HG02642 (cell line): ENCODE measurements around the gene SEMA3G.

Experiments
- ATAC-seq: cut with Tn5 transposase; IDR thresholded peaks from one replicate; pipeline ENCODE4 v1.9.1; 2021; ENCODE audit warnings: mild to moderate bottlenecking; ENCODE audit not compliant: unreplicated experiment, poor library complexity

The SEMA3G gene

DNA sequence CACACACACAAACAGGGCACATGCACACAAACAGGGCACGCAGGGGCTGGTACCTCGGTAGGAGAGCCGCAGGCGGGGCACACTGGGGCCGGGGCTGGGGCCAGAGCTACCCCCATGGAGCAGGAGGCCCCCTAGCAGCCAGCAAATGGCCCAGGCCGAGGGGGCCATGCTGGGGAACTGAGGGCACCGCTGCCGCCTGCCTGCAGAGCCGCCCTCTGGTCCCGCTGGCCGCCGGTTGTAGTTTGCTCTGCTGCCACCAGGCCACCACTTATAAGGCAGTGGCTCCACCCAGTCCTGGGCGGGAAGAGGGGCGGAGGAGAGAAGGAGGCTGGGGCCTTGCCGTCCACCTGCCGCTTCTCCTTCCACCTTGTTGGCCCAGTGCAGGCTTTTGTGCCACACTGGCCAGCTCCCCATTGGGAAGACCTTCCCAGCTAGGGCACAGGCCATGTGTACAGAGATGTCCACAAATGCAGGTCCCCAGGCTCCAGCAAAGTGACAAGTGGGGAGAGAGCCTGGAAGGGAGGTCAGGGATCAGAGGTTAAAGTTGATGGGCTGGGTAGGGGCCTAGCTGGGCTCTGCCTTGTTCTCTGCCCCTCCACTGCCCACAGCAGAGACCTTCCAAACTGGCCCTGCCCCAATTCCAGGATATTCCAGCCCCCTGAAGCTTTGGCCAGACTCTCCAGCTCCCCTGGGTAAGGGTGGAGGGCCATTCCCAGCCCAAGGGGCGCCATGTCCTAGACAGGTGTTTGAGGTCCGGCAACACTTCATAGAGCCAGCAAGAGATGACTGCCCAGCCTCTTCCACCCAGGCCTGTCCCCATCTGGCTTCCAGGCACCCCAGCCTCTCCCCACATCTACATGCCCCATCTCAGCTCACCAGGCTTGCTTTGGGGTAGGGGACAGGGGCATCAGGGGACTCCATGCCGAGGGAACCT is at the start of gene SEMA3G:
SEMA3G (minus strand) TSS at position 244 of the 934 bp plus-strand sequence; CDS start at position 168, 76 bp downstream.
- ATAC-seq, result peak; percentile 80

DNA sequence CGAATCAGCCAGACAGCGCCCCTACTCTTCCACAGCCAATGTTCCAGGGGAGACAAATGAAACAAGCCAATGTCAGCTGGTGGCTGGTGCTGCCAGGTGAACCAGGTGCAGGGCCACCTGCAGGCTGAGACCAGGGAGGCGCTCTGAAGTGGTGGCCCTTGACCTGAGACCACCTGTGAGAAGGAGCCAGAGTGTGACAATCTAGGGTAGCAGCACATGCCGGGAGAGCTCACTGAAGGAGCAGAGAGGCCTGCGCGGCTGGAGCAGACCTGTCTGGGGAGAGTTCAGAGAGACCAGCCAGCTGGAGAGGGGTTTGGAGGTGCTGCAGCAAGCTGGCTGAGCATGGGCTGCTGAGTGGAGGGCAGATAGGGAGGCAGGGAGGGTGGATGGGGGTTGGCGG is 49.5 kb upstream of the SEMA3G start:
- no peak for ATAC-seq

DNA sequence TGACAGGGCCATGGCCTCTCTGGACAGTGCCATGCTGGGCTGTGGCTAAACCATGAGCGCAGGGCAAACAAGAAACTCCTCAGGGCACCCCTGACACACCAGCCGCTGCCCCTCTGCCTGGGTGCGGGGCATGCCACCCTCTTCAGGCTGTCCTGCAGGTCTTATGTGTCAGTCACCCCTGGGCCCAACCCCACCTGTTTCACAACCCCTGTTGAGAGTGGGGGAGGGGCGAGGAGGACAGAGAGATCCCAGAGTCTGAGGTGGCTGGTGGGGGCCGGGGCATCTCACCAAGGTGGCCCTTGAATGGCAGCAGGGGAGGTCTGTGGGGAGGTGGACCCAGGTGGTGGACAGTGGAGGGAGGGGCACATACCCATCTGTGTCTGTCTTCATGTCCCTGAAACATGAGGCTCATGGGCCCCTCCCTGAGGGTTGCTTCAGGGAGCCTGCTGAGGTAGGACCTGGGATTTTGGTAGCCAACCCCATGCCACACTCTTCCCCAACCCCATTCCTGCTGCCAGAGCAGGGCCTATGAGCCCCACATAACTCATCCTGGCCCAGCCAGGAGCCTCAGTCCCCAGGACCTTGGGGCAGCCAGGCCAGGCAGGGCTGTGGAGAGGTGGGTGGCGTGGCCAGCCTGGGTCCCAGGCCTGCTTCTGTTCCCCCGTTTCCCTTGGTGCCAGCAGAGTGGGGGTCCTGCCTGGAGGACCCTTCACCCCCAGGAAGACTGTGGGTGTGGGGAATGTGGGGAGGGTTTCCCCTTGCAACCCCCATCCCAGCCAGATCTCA is 48.5 kb upstream of the SEMA3G start:
- no peak for ATAC-seq

DNA sequence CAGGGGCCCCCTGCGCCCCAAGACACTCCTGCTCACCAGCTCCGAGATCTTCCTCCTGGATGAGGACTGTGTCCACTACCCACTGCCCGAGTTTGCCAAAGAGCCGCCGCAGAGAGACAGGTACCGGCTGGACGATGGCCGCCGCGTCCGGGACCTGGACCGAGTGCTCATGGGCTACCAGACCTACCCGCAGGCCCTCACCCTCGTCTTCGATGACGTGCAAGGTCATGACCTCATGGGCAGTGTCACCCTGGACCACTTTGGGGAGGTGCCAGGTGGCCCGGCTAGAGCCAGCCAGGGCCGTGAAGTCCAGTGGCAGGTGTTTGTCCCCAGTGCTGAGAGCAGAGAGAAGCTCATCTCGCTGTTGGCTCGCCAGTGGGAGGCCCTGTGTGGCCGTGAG is 47.2 kb upstream of the SEMA3G start:
- no peak for ATAC-seq

DNA sequence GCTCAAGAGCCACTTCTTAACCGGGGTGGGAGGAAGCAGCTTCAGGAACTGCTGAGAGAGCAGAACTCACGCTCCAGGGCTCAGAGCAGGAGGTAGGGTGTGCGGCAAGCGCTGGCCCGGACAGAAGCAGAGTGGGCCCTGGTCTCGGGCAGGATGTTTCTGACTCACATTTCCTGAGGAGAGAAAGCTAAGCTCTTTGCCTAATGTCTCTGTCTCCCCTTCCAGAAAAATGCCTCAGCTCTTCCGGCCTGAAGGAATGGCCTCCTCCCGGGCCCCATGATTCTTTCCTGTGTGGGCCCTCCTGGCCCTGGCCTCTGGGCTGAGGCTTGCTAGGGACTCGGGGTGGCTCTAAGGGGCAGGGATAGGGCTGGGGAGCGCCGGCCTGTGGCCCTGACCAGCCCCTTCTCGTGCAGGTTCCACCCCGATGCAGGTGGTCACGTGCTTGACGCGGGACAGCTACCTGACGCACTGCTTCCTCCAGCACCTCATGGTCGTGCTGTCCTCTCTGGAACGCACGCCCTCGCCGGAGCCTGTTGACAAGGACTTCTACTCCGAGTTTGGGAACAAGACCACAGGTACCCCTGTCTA is 46.1 kb upstream of the SEMA3G start:
- no peak for ATAC-seq

DNA sequence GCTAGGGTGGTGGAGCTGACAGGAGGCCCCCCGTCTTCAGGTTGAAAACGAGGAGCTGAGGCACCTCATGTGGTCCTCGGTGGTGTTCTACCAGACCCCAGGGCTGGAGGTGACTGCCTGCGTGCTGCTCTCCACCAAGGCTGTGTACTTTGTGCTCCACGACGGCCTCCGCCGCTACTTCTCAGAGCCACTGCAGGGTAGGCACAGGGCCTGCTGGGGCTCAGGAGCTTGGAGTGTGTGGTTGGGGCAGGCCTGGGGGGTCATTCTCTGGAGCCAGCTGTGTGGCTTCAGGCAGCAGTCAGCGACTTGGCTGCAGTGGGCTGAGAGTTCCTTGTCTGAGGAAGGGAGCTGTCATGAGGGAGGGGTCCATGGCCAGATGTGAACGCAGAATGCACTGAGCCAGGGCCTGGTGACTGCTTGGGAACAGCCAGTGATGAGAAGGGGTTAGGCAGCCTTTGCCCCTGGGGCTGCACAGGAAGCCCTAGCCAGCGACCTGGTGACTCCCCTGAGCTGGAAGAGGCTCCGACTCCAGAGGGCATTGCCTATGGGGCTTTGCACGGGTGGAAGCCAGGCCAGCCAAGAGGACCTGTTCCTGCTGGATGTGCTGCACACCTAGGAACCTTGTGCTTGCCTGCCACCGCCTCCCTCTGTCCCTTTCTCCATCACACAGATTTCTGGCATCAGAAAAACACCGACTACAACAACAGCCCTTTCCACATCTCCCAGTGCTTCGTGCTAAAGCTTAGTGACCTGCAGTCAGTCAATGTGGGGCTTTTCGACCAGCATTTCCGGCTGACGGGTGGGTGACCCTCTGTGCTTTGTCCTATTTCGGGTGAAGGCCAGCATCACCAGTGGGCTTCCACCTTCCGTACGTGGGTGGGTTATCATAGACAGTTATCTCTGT is 45.4 kb upstream of the SEMA3G start:
- no peak for ATAC-seq

DNA sequence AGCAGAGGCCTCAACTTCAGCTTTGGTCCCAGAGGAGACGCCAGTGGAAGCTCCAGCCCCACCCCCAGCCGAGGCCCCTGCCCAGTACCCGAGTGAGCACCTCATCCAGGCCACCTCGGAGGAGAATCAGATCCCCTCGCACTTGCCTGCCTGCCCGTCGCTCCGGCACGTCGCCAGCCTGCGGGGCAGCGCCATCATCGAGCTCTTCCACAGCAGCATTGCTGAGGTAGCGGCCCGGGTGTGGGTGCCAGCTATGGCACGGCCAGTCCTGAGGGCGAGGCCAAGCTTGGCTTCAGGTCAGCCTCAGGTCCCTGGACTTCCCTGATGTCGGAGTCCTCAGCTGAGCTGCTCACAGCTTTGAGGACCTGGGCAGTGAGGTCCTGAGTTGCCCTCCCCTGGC is 44.5 kb upstream of the SEMA3G start:
- ATAC-seq, result no peak

DNA sequence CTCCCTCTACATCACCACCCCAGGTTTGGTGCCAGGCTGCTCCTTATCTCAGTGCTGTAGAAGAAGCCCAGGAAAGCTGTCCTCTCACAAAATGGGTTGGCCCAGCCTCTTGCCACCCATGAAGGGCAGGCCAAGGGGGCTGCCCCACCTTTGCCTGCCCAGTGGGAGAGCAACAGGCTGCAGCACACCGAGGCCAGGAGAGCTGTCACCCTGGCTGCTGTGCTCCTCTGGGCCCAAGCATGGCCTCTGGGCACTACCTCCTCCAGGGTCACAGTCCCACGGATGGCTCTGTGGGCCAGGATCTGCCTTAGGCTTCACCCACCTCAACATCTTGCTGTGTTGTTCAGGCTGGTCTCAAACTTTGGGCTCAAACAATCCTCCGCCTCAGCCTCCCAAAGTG is 43.8 kb upstream of the SEMA3G start:
- no peak for ATAC-seq

DNA sequence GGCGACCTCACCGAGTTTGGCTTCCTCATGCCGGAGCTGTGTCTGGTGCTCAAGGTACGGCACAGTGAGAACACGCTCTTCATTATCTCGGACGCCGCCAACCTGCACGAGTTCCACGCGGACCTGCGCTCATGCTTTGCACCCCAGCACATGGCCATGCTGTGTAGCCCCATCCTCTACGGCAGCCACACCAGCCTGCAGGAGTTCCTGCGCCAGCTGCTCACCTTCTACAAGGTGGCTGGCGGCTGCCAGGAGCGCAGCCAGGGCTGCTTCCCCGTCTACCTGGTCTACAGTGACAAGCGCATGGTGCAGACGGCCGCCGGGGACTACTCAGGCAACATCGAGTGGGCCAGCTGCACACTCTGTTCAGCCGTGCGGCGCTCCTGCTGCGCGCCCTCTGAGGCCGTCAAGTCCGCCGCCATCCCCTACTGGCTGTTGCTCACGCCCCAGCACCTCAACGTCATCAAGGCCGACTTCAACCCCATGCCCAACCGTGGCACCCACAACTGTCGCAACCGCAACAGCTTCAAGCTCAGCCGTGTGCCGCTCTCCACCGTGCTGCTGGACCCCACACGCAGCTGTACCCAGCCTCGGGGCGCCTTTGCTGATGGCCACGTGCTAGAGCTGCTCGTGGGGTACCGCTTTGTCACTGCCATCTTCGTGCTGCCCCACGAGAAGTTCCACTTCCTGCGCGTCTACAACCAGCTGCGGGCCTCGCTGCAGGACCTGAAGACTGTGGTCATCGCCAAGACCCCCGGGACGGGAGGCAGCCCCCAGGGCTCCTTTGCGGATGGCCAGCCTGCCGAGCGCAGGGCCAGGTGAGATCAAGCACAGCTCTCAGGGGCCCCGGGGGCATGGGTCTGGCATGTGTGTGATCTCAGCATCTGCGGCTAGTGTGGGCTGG is 43.1 kb upstream of the SEMA3G start:
- ATAC-seq, result no peak

DNA sequence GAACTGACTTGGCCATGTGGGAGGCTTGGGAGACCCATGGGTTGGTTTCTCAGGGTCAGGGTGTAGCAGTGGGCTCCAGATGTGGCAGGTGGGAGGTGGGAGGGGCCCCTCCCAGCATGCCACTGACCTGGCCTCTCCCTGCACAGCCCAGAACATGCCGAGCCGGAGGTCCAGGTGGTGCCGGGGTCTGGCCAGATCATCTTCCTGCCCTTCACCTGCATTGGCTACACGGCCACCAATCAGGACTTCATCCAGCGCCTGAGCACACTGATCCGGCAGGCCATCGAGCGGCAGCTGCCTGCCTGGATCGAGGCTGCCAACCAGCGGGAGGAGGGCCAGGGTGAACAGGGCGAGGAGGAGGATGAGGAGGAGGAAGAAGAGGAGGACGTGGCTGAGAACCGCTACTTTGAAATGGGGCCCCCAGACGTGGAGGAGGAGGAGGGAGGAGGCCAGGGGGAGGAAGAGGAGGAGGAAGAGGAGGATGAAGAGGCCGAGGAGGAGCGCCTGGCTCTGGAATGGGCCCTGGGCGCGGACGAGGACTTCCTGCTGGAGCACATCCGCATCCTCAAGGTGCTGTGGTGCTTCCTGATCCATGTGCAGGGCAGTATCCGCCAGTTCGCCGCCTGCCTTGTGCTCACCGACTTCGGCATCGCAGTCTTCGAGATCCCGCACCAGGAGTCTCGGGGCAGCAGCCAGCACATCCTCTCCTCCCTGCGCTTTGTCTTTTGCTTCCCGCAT is 42.3 kb upstream of the SEMA3G start:
- ATAC-seq, result no peak

DNA sequence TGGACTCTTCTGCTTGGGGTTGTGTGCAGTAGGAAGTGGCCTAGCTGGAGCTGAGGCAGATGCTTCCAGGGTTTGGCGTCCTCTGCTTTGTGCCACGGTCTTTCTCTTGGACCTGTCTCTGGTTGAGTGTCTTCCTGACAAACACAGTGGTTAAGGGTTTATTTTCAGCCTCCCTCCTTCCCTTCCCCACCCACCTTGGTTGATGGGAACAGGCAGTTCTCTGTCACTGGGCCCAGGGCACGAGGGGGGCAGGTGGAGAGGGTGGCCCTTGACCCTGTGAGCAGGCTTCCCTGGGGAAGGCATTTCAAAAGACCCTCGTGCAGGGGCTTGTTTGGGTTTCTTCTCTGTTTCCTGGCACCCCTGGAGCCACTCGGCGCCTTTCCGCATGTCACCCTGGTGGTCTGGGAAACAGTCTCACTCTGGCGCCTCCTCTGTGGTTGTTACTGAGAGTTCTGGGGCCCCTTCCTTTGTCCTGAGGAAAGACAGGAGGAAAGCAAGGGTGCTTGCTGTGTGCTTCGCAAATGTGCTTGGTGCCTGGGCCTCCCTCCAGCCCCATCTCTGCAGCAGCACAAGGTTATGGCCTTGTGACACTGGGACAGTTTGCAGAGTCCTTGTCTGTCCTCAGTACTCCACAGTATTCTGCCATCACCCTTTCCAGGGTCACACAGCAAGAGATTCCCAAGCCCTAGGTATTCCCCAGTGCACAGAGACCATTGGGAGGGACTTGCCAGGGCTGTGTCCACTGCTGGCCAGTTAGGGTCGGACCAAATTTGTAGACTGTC is 40.0 kb upstream of the SEMA3G start:
- ATAC-seq, result no peak

DNA sequence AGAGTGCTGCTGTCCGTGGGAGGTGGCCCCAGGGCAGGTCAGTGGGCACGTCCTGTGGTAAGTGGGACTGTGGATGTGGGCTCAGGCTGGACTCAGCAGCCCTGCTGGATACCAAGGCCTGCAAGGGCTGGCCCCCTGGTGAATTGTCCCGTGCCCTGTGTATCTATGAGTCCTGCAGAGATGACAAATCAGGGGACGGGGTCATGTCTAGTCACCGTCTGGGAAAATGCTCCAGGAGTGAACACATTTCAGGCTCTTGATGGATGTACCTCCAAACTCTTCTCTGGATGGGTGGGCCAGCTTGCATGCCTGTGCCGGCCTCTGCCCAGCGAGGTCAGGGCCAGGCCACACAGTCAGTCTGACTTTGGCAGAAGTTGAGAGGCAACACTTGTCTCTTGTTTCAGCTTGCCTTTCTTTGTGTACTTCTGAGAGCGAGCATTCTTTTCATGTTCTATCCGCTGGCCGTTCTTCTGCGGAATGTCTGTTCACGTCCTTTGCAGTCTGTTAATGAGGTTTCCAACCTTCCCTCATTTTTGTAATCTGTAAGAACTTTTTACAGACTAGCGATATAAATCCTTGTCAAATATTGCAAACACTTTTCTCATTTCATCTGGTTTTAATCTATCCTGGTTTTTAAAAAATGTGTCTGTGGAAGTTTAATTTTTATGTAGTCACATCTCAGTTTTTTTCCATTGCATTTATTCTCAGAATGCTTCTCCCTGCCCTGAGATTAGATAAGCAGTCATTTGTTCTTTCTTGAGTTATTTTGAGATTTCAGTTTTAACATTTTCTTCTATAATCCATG is 38.9 kb upstream of the SEMA3G start:
- no peak for ATAC-seq

DNA sequence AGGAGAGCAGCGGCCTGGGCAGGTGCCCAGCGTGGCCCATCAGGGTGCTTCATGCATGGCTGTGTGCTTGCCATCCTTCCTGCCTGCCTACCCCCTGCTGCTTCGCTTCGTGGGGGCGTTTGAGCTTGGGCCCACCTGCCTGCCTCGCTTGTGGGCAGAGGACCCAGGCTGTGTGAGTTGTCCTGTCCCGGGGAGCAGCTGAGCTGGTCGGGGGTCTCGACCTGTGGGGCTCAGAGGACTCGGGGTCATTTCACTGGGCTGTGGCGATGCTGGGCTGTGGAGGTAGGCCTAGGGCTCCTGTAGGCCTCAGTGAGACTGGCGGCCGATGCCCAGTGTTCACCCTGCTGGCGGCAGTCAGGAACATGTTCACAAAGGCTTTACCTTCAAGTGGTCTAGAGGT is 38.2 kb upstream of the SEMA3G start:
- ATAC-seq, result no peak

DNA sequence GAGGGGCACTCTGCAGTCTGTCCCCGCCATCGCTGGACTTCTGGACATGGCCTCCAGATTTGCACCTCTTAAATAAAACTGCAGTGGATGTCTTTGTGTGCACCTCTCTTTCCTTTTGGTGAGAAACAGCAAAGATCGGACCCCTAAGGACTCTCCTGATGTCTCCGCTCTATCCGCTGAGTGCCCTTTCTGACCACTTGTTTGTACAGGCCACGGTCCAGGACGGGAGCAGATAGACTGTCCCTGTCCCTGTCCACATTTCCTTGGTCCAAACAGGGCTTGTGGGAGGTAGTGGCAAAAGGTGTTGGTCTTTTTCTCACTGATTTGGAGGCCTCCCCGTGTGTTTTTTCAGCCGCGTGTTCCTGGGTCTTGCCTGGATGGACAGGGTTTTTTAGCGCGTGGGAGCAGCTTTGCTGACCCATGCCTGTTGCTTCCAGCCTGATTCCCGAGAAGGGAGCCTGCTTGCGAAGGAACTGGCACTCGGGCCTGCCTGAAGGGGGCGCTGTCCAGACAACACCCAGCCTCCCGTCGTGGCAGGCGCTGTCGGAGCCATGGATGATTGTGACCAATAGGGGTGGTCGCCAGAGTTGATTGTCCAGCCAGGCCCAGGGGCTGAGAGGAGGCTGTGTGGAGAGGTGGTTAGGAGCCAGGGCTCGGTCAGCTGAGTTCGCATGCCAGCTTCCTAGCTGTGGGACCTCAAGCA is 37.1 kb upstream of the SEMA3G start:
- no peak for ATAC-seq

DNA sequence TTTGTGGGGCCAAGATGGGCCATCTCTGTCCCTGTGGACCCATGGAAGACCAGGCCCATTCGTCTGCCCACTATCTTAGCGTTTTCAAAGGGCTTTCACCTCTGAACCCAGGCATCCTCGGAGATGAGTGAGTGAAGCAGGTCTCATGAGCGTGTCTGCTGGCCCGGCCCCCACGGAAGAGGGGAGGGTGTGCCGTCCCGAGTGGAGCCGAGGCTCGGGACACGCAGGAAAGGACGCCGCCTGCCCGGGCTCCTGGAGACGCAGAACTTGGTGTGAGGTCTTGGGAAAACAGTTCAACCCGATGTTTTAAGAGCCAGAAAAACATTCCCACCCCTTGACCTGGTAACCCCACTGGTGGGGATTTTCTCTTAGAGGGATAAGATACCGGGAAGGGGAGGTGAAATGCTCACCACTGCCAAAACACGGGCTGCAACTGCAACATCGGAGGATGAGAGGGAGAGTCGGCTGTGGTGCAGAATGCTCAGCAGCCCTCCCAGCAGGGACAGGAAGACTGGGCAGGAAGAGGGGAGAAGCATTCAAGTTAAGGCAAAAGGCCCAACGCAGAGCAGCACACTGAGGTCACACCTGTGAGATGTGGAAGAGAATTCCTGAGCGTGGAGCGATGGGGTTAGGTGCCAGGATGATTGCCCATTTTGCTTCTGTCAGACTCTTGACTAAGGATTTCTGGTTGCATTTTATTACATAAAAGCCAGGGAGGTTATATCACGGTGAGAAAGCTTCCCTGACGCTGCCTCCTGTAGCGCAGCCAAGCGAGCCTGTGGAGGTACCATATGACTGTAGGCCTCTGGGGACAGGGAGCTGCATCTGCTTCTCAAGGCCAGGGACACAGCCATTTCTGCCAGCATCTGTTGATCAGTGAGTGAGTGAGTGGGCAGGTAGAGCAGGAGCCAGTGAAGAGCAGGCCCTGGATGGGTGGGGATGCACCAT is 36.1 kb upstream of the SEMA3G start:
- no peak for ATAC-seq
